ENCODE measurements around the gene COBL.

COBL gene

DNA sequence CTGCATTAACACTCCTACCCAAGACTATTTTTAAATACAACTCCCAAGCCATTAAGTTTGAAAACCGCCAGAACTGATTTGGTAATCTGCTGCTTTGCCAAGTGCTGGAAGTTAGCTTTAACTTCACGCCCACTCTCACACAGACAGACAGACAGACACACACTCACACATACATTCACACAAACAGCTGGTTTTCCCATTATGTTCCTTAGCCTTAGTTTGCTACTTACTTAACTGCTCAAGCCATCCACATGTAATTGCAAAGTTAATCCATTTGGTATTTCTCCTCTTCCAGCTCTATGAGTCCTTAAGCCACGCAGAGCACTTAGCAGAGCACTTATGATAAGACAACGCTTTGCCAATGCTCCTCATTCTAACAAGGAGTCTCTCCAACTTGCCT lies 8.3 kb downstream of the COBL start:
- Histone ChIP-seq H3K4me3 (ENCODE audit: low read depth in 1 of 2, low read length in 1 of 2) (no peak overlapping the region), H3K27me3 (peaks cover 55% of the 10 kb centered on the region), H3K27ac (no peak overlapping the region), H3K36me3 (no peaks in the 10 kb centered on the region), H3K4me1 (ENCODE audit: control insufficient read depth in 1 of 2, insufficient read depth in 1 of 2, low read depth in 1 of 2, low read length in 1 of 2) (peaks cover 0 to 3% of the 10 kb centered on the region in 2 experiments), H3K9me3 (no peaks in the 10 kb centered on the region)
- TF ChIP-seq CTCF (IDR thresholded peaks at IDR 0.05): no peak

GRCh38 chr7:51307651-51308210 lies 8.9 kb downstream of the COBL start:
- H3K36me3 ChIP-seq: no peaks in the 10 kb centered on the region
- no peaks in the 10 kb centered on the region for H3K9me3 ChIP-seq
- H3K27ac ChIP-seq: no peak overlapping the region
- H3K4me3 ChIP-seq (ENCODE audit: low read depth in 1 of 2, low read length in 1 of 2): no peak overlapping the region
- H3K27me3 ChIP-seq: peaks cover 49% of the 10 kb centered on the region
- H3K4me1 ChIP-seq (ENCODE audit: control insufficient read depth in 1 of 2, insufficient read depth in 1 of 2, low read depth in 1 of 2, low read length in 1 of 2): peaks cover 0 to 3% of the 10 kb centered on the region in 2 experiments
- no peak for TF ChIP-seq CTCF (IDR thresholded peaks at IDR 0.05)

- H3K4me3 ChIP-seq (ENCODE audit: low read depth in 1 of 2, low read length in 1 of 2): no peak overlapping the region
- peaks cover 39% of the 10 kb centered on the region for H3K27me3 ChIP-seq
- H3K9me3 ChIP-seq: no peaks in the 10 kb centered on the region
- H3K36me3 ChIP-seq: no peaks in the 10 kb centered on the region
- H3K4me1 ChIP-seq (ENCODE audit: control insufficient read depth in 1 of 2, insufficient read depth in 1 of 2, low read depth in 1 of 2, low read length in 1 of 2): peaks cover 0 to 3% of the 10 kb centered on the region in 2 experiments
- no peak overlapping the region for H3K27ac ChIP-seq
- TF ChIP-seq CTCF (IDR thresholded peaks at IDR 0.05): no peak
These were observed 9.8 kb downstream of the COBL start for GRCh38 chr7:51306761-51307160.

GRCh38 chr7:51304729-51305128 lies 11.9 kb downstream of the COBL start:
- no peaks in the 10 kb centered on the region for H3K36me3 ChIP-seq
- H3K27ac ChIP-seq: no peak overlapping the region
- peaks cover 0 to 3% of the 10 kb centered on the region in 2 experiments for H3K4me1 ChIP-seq (ENCODE audit: control insufficient read depth in 1 of 2, insufficient read depth in 1 of 2, low read depth in 1 of 2, low read length in 1 of 2)
- no peak overlapping the region for H3K4me3 ChIP-seq (ENCODE audit: low read depth in 1 of 2, low read length in 1 of 2)
- TF ChIP-seq CTCF (IDR thresholded peaks at IDR 0.05): no peak
- peaks cover 20% of the 10 kb centered on the region for H3K27me3 ChIP-seq
- no peaks in the 10 kb centered on the region for H3K9me3 ChIP-seq

DNA sequence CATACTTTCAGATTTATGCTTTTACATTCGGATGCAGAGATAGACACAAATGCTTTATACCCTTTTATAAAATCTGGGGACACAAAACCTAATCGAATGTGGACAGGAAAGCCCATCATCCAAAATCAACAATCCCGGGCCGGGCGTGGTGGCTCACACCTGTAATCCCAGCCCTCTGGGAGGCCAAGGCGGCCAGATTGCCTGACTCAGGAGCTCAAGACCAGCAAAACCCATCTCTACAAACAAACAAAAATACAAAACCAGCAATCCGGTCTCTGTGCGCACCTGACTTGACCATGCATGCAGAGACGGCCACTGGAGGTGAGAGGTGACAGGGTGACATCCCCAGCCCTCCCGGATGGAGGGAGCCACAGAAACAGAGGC lies 13.5 kb downstream of the COBL start:
- H3K4me1 ChIP-seq (ENCODE audit: control insufficient read depth in 1 of 2, insufficient read depth in 1 of 2, low read depth in 1 of 2, low read length in 1 of 2): peaks cover 0 to 3% of the 10 kb centered on the region in 2 experiments
- no peak overlapping the region for H3K27ac ChIP-seq
- no peaks in the 10 kb centered on the region for H3K9me3 ChIP-seq
- peaks cover 6% of the 10 kb centered on the region for H3K27me3 ChIP-seq
- no peak for TF ChIP-seq CTCF (IDR thresholded peaks at IDR 0.05)
- no peak overlapping the region for H3K4me3 ChIP-seq (ENCODE audit: low read depth in 1 of 2, low read length in 1 of 2)
- no peaks in the 10 kb centered on the region for H3K36me3 ChIP-seq

GRCh38 chr7:51301806-51302205 lies 14.8 kb downstream of the COBL start:
- TF ChIP-seq CTCF (IDR thresholded peaks at IDR 0.05): no peak
- no peaks in the 10 kb centered on the region for H3K4me1 ChIP-seq (ENCODE audit: control insufficient read depth in 1 of 2, insufficient read depth in 1 of 2, low read depth in 1 of 2, low read length in 1 of 2)
- no peak overlapping the region for H3K27ac ChIP-seq
- no peaks in the 10 kb centered on the region for H3K36me3 ChIP-seq
- H3K9me3 ChIP-seq: no peaks in the 10 kb centered on the region
- no peaks in the 10 kb centered on the region for H3K27me3 ChIP-seq
- no peak overlapping the region for H3K4me3 ChIP-seq (ENCODE audit: low read depth in 1 of 2, low read length in 1 of 2)
